Gastrocnemius medialis (tissue), 4 donors: ENCODE data around the gene XRN2. TPM values are rescaled to one million over a fixed set of nuclear protein-coding genes. Genes with fewer than 3 reads are reported as not detected.

Source experiments
- ATAC-seq, 2 donors: fragments of 150-250 bp; one replicate each; pipeline ENCODE4 v1.9.1; 2016
- DNase-seq, 2 donors: peaks; one replicate each; pipeline ENCODE4 v3.0.0-alpha.2; 2019
- H3K27ac ChIP-seq, 4 donors: fragments of 200-600 bp; sonication (generic); 1 replicate in 1 of 4; 2 replicates in 3 of 4; pipeline ENCODE4 v1.5.1; 2016 to 2018; ENCODE audit warnings: mild to moderate bottlenecking in 2 of 4, moderate library complexity in 1 of 4
- H3K27me3 ChIP-seq, 3 donors: fragments of 200-600 bp; sonication (generic) in 2 of 3; 1 replicate in 1 of 3; 2 replicates in 2 of 3; pipeline versions ENCODE4 v1.5.1 to v1.6.0; 2016 to 2019; ENCODE audit warnings: mild to moderate bottlenecking in 1 of 3, moderate library complexity in 1 of 3
- H3K36me3 ChIP-seq, 2 donors: fragments of 200-600 bp; sonication (generic) in 1 of 2; one replicate each; pipeline ENCODE4 v1.5.1; 2017 to 2018
- H3K4me1 ChIP-seq, 2 donors: fragments of 200-600 bp; sonication (generic) in 1 of 2; one replicate each; pipeline ENCODE4 v1.5.1; 2016 to 2017; ENCODE audit warnings: mild to moderate bottlenecking in 2 of 2
- H3K4me3 ChIP-seq, 4 donors: fragments of 200-600 bp; sonication (generic) in 3 of 4; 1 replicate in 1 of 4; 2 replicates in 3 of 4; pipeline ENCODE4 v1.5.1; 2016 to 2019; ENCODE audit warnings: mild to moderate bottlenecking in 2 of 4
- H3K9me3 ChIP-seq, 3 donors: fragments of 200-600 bp; sonication (generic) in 2 of 3; 1 replicate in 1 of 3; 2 replicates in 2 of 3; pipeline ENCODE4 v1.5.1; 2016 to 2019
- CTCF ChIP-seq, 5 experiments: fragments of 450-650 bp in 3 of 5; fragments of 200-600 bp in 2 of 5; sonication (generic) in 2 of 5; IDR thresholded peaks in 4 of 5; conservative IDR thresholded peaks in 1 of 5; 1 replicate in 4 of 5; 2 replicates in 1 of 5; pipeline ENCODE4 v1.5.1; 2016 to 2019; ENCODE audit warnings: antibody characterized with exemption in 5 of 5, mild to moderate bottlenecking in 3 of 5, moderate library complexity in 3 of 5
- POLR2A ChIP-seq, 2 donors: fragments of 450-650 bp; IDR thresholded peaks; one replicate each; pipeline ENCODE4 v1.6.1; 2017; ENCODE audit warnings: antibody characterized with exemption in 2 of 2, mild to moderate bottlenecking in 2 of 2, moderate library complexity in 2 of 2
- in situ Hi-C, 4 donors: fragments of 200-750 bp; cut with MboI; loops; one replicate each; pipeline versions ENCODE4 v1.15.0 to v1.8.0; 2017; ENCODE audit warnings: low sequenced_read_pairs in 4 of 4
- intact Hi-C: fragments of 100-400 bp; cut with DNase I; formaldehyde crosslinking; loops from one replicate; pipeline ENCODE4 v1.15.1; 2023; ENCODE audit warnings: low total_unique reads
- total RNA-seq, 4 donors: library from RNA; depleted of rRNA; stranded (reverse); fragments of >200 nt; gene quantifications; one replicate each; pipeline versions ENCODE4 v1.1.0 to v1.2.3, GENCODE V29; 2016

XRN2 gene
- total RNA-seq, 4 donors from 2014 or later: 42.0 to 68.4 (median 52.3) TPM

- H3K36me3 ChIP-seq: no peaks in the 10 kb centered on the region
- H3K4me3 ChIP-seq: no peak overlapping the region
- ATAC-seq (no peak), DNase-seq (no peak)
- H3K4me1 ChIP-seq: no peaks in the 10 kb centered on the region
- in situ Hi-C loops (no loop called here), intact Hi-C loops (no loop called here)
- no peaks in the 10 kb centered on the region for H3K9me3 ChIP-seq
- H3K27me3 ChIP-seq: no peaks in the 10 kb centered on the region
- TF ChIP-seq CTCF (IDR thresholded peaks at IDR 0.05 in 4 of 5, conservative IDR thresholded peaks at IDR 0.05 in 1 of 5) (no peak), POLR2A (IDR thresholded peaks at IDR 0.05) (no peak)
- no peak overlapping the region for H3K27ac ChIP-seq
These were observed 32.3 kb upstream of the XRN2 start for GRCh38 chr20:21270806-21271205.

GRCh38 chr20:21272279-21272678 lies 30.9 kb upstream of the XRN2 start:
- no peaks in the 10 kb centered on the region for H3K9me3 ChIP-seq
- DNase-seq: no peak

GRCh38 chr20:21272679-21273078 lies 30.5 kb upstream of the XRN2 start:
- DNase-seq (no peak), ATAC-seq (no peak)
- Histone ChIP-seq H3K27me3 (no peaks in the 10 kb centered on the region), H3K4me3 (no peak overlapping the region), H3K4me1 (no peaks in the 10 kb centered on the region), H3K27ac (no peak overlapping the region), H3K9me3 (no peaks in the 10 kb centered on the region), H3K36me3 (no peaks in the 10 kb centered on the region)
- intact Hi-C loops: no loop called here
- in situ Hi-C loops: no loop called here
- TF ChIP-seq CTCF (IDR thresholded peaks at IDR 0.05 in 4 of 5, conservative IDR thresholded peaks at IDR 0.05 in 1 of 5) (no peak), POLR2A (IDR thresholded peaks at IDR 0.05) (no peak)

More at GRCh38 chr20:21272279-21272678, 30.9 kb upstream of the XRN2 start:
- Histone ChIP-seq H3K4me3 (no peak overlapping the region), H3K36me3 (no peaks in the 10 kb centered on the region), H3K4me1 (no peaks in the 10 kb centered on the region), H3K27me3 (no peaks in the 10 kb centered on the region), H3K27ac (no peak overlapping the region)
- ATAC-seq: no peak
- no peak for TF ChIP-seq CTCF (IDR thresholded peaks at IDR 0.05 in 4 of 5, conservative IDR thresholded peaks at IDR 0.05 in 1 of 5)
- no peak for TF ChIP-seq POLR2A (IDR thresholded peaks at IDR 0.05)
- in situ Hi-C loops (no loop called here), intact Hi-C loops (no loop called here)

GRCh38 chr20:21273755-21274386 lies 29.3 kb upstream of the XRN2 start:
- H3K36me3 ChIP-seq: no peaks in the 10 kb centered on the region
- no peak overlapping the region for H3K27ac ChIP-seq
- no peak for TF ChIP-seq CTCF (IDR thresholded peaks at IDR 0.05 in 4 of 5, conservative IDR thresholded peaks at IDR 0.05 in 1 of 5)
- no peak for TF ChIP-seq POLR2A (IDR thresholded peaks at IDR 0.05)
- no peaks in the 10 kb centered on the region for H3K27me3 ChIP-seq
- DNase-seq: no peak
- intact Hi-C loops (no loop called here), in situ Hi-C loops (no loop called here)
- H3K4me1 ChIP-seq: no peaks in the 10 kb centered on the region
- H3K9me3 ChIP-seq: no peaks in the 10 kb centered on the region
- no peak overlapping the region for H3K4me3 ChIP-seq
- ATAC-seq: no peak

- no peaks in the 10 kb centered on the region for H3K36me3 ChIP-seq
- no peak for TF ChIP-seq CTCF (IDR thresholded peaks at IDR 0.05 in 4 of 5, conservative IDR thresholded peaks at IDR 0.05 in 1 of 5)
- DNase-seq: no peak
- in situ Hi-C loops: no loop called here
- ATAC-seq: no peak
- intact Hi-C loops: no loop called here
- H3K4me1 ChIP-seq: no peaks in the 10 kb centered on the region
- no peak overlapping the region for H3K27ac ChIP-seq
- H3K4me3 ChIP-seq: no peak overlapping the region
- H3K9me3 ChIP-seq: no peaks in the 10 kb centered on the region
- no peaks in the 10 kb centered on the region for H3K27me3 ChIP-seq
These were observed 24.3 kb upstream of the XRN2 start for GRCh38 chr20:21278829-21279228.
